Left lung (tissue), 10 donors: ENCODE data around the gene CTSF. TPM values are rescaled to one million over a fixed set of nuclear protein-coding genes. Genes with fewer than 3 reads are reported as not detected.
A peak's percentile ranks its signal among the peaks of the same experiment; 100 is the strongest.

Experiments
- ATAC-seq: fragments of 200-7000 bp; cut with Tn5 transposase; one replicate; pipeline ENCODE4 v1.9.1; 2020; ENCODE audit warnings: moderate library complexity
- DNase-seq, 4 donors: peaks; one replicate each; pipeline ENCODE4 v3.0.0-alpha.2; 2013 to 2020
- H3K27ac ChIP-seq, 2 donors: fragments of 200-600 bp; sonication (generic) in 1 of 2; one replicate each; pipeline versions ENCODE4 v1.5.0 to v1.8.0; 2020 to 2021
- H3K27me3 ChIP-seq, 2 donors: fragments of 200-600 bp; sonication (generic) in 1 of 2; one replicate each; pipeline versions ENCODE4 v1.5.0 to v1.8.0; 2020 to 2021
- H3K36me3 ChIP-seq, 2 donors: fragments of 200-600 bp; sonication (generic) in 1 of 2; one replicate each; pipeline versions ENCODE4 v1.5.0 to v1.8.0; 2020 to 2021
- H3K4me1 ChIP-seq, 2 donors: fragments of 200-600 bp; one replicate each; pipeline ENCODE4 v1.8.0; 2021
- H3K4me3 ChIP-seq, 2 donors: fragments of 200-600 bp; sonication (generic) in 1 of 2; one replicate each; pipeline versions ENCODE4 v1.5.0 to v1.8.0; 2020 to 2021; ENCODE audit warnings: mild to moderate bottlenecking in 1 of 2
- H3K9me3 ChIP-seq, 2 donors: fragments of 200-600 bp; sonication (generic) in 1 of 2; one replicate each; pipeline versions ENCODE4 v1.5.0 to v1.8.0; 2020 to 2021
- CTCF ChIP-seq, 2 donors: fragments of 200-600 bp; sonication (generic) in 1 of 2; IDR thresholded peaks; one replicate each; pipeline versions ENCODE4 v1.5.0 to v1.8.0; 2021; ENCODE audit warnings: antibody characterized with exemption in 2 of 2
- intact Hi-C, 2 donors: fragments of 100-400 bp; cut with DNase I; formaldehyde crosslinking; loops; one replicate each; pipeline versions ENCODE4 v1.11.2 to v1.14.2; 2022
- polyA plus RNA-seq, 6 donors: library from polyadenylated mRNA; unstranded; fragments of 120-200 nt; gene quantifications; one replicate each; pipeline ENCODE4 v1.2.1, GENCODE V29; 2013; ENCODE audit not compliant: insufficient read length in 6 of 6
- total RNA-seq, 2 donors: library from RNA; stranded (reverse); fragmentation: NEBNext Ultra II Directional; extraction: Animal tissue kit (Norgen Biotek cat#: 25700); gene quantifications; one replicate each; pipeline ENCODE4 v1.2.1, GENCODE V29; 2021
- donor health status: DM: no; HTN: yes; CAD: no.
- donor health status: DM: no; HTN: no; CAD: no.

Gene CTSF
- total and polyA plus RNA-seq, 8 donors: 10.8 to 56.9 (median 42.7) TPM

GRCh38 chr11:66529069-66529468 lies 39.3 kb downstream of the CTSF start:
- Histone ChIP-seq H3K9me3 (no peaks in the 10 kb centered on the region), H3K4me1 (no peaks in the 10 kb centered on the region), H3K36me3 (peaks cover 0 to 53% of the 10 kb centered on the region in 2 donors), H3K27me3 (no peaks in the 10 kb centered on the region), H3K4me3 (no peak overlapping the region), H3K27ac (no peak overlapping the region)
- ATAC-seq (no peak), DNase-seq (peak in 1 of 4 donors; percentile 17)
- no peak for TF ChIP-seq CTCF (IDR thresholded peaks at IDR 0.05)
- intact Hi-C loops: no loop called here

DNA sequence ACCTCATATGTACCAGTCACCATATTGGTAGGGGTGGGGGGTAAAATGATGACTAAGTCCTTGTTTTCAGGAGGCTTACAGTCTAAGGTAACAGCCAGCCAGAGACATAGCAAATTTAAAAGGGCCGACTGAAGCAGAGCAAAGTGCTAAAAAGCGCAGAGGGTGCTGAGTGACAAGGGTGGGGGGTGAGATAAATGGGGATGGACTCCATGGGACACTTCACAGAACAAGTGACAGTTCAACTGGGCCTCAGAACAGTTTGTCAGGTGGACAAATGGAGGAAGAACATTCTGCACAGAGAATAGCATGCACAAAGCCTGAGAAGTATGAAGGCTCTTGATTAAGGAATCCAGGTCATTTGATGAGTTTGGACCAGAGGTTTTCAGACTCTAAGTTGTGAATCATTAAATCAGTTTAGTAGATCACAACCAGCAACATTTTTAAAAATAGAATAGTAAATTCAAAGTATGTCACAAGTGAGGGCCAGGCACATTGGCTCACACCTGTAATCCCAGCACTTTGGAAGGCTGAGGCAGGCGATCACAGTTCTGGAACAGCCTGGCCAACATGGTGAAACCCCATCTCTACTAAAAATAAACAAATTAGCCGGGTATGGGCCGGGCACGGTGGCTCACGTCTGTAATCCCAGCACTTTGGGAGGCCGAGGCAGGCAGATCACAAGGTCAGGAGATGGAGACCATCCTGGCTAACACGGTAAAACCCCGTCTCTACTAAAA lies 43.9 kb downstream of the CTSF start:
- no peaks in the 10 kb centered on the region for H3K27me3 ChIP-seq
- TF ChIP-seq CTCF (IDR thresholded peaks at IDR 0.05): no peak
- peaks cover 0 to 80% of the 10 kb centered on the region in 2 donors for H3K36me3 ChIP-seq
- intact Hi-C loops: no loop called here
- DNase-seq (no peak), ATAC-seq (no peak)
- no peaks in the 10 kb centered on the region for H3K9me3 ChIP-seq
- no peak overlapping the region for H3K27ac ChIP-seq
- no peak overlapping the region for H3K4me3 ChIP-seq
- H3K4me1 ChIP-seq: no peaks in the 10 kb centered on the region

- Histone ChIP-seq H3K4me1 (no peaks in the 10 kb centered on the region), H3K36me3 (peaks cover 0 to 83% of the 10 kb centered on the region in 2 donors), H3K27me3 (no peaks in the 10 kb centered on the region), H3K27ac (no peak overlapping the region), H3K9me3 (no peaks in the 10 kb centered on the region), H3K4me3 (no peak overlapping the region)
- TF ChIP-seq CTCF (IDR thresholded peaks at IDR 0.05): no peak
- ATAC-seq (no peak), DNase-seq (no peak)
- intact Hi-C loops: no loop called here
These were observed 44.8 kb downstream of the CTSF start for GRCh38 chr11:66523611-66524010.

Other genes starting within 250 kb of the CTSF start
- 10 to 100 TPM in 1 of 2 donors, 1 to 10 TPM in 1; 7.1 to 10.2 TPM for gene RIN1, start 232.2 kb downstream of the CTSF start, total RNA-seq
- 1 to 10 TPM; 1.7 to 4.5 (median 3.0) TPM for gene RIN1, start 232.2 kb downstream of the CTSF start, polyA plus RNA-seq
- gene BRMS1, start 223.5 kb downstream of the CTSF start, total RNA-seq: 10 to 100 TPM; 28.7 to 34.3 TPM
- gene BRMS1, start 223.5 kb downstream of the CTSF start, polyA plus RNA-seq: 10 to 100 TPM; 19.5 to 26.6 (median 24.5) TPM
- gene B4GAT1, start 221.0 kb downstream of the CTSF start, total RNA-seq: 10 to 100 TPM; 22.9 to 29.7 TPM
- gene B4GAT1, start 221.0 kb downstream of the CTSF start, polyA plus RNA-seq: 10 to 100 TPM; 29.8 to 35.9 (median 30.9) TPM
- 10 to 100 TPM; 16.2 to 22.8 TPM for gene SLC29A2, start 196.8 kb downstream of the CTSF start, total RNA-seq
- gene SLC29A2, start 196.8 kb downstream of the CTSF start, polyA plus RNA-seq: 10 to 100 TPM in 1 of 6 donors, 1 to 10 TPM in 5; 7.4 to 10.9 (median 8.9) TPM
- under 1 TPM in 1 of 2 donors, not detected in 1; 0.64 TPM for gene NPAS4, start 147.6 kb downstream of the CTSF start, total RNA-seq
- gene NPAS4, start 147.6 kb downstream of the CTSF start, polyA plus RNA-seq: under 1 TPM; 0.06 to 0.53 (median 0.20) TPM
- 10 to 100 TPM; 29.6 to 39.5 TPM for gene MRPL11, start 129.8 kb downstream of the CTSF start, total RNA-seq
- 10 to 100 TPM; 57.2 to 73.5 (median 64.2) TPM for gene MRPL11, start 129.8 kb downstream of the CTSF start, polyA plus RNA-seq
- 10 to 100 TPM in 1 of 2 donors, 1 to 10 TPM in 1; 7.5 to 12.9 TPM for gene PELI3, start 101.7 kb downstream of the CTSF start, total RNA-seq
- 1 to 10 TPM; 3.9 to 6.6 (median 5.6) TPM for gene PELI3, start 101.7 kb downstream of the CTSF start, polyA plus RNA-seq
- 10 to 100 TPM; 46.4 to 68.1 TPM for gene DPP3, start 88.2 kb downstream of the CTSF start, total RNA-seq
- 10 to 100 TPM; 15.0 to 20.6 (median 17.1) TPM for gene DPP3, start 88.2 kb downstream of the CTSF start, polyA plus RNA-seq
- 10 to 100 TPM; 22.8 to 37.3 TPM for gene BBS1, start 58.0 kb downstream of the CTSF start, total RNA-seq
- gene BBS1, start 58.0 kb downstream of the CTSF start, polyA plus RNA-seq: 10 to 100 TPM; 58.4 to 75.1 (median 64.6) TPM
- 10 to 100 TPM; 14.3 to 17.0 TPM for gene ZDHHC24, start 22.6 kb downstream of the CTSF start, total RNA-seq
- 1 to 10 TPM; 4.7 to 6.3 (median 5.7) TPM for gene ZDHHC24, start 22.6 kb downstream of the CTSF start, polyA plus RNA-seq
- under 1 TPM in 1 of 2 donors, not detected in 1; 0.16 TPM for gene ACTN3, start 21.7 kb downstream of the CTSF start, total RNA-seq
- gene ACTN3, start 21.7 kb downstream of the CTSF start, polyA plus RNA-seq: under 1 TPM in 1 of 6 donors, not detected in 5; 0.06 TPM
- gene CCDC87, start 24.5 kb upstream of the CTSF start, total RNA-seq: under 1 TPM; 0.39 to 0.44 TPM
- gene CCDC87, start 24.5 kb upstream of the CTSF start, polyA plus RNA-seq: under 1 TPM; 0.07 to 0.18 (median 0.09) TPM
- gene CCS, start 24.6 kb upstream of the CTSF start, total RNA-seq: 10 to 100 TPM; 29.0 to 46.5 TPM
- 100 to 1,000 TPM in 1 of 6 donors, 10 to 100 TPM in 5; 78.1 to 101 (median 84.0) TPM for gene CCS, start 24.6 kb upstream of the CTSF start, polyA plus RNA-seq
- gene RBM14, start 48.0 kb upstream of the CTSF start, total RNA-seq: 10 to 100 TPM; 64.2 to 89.1 TPM
- gene RBM14, start 48.0 kb upstream of the CTSF start, polyA plus RNA-seq: 10 to 100 TPM; 78.3 to 94.1 (median 89.9) TPM
- 100 to 1,000 TPM; 100 to 103 TPM for gene RBM4, start 70.1 kb upstream of the CTSF start, total RNA-seq
- gene RBM4, start 70.1 kb upstream of the CTSF start, polyA plus RNA-seq: 100 to 1,000 TPM; 211 to 246 (median 227) TPM
- 10 to 100 TPM; 15.8 to 16.1 TPM for gene RBM4B, start 109.3 kb upstream of the CTSF start, total RNA-seq
- gene RBM4B, start 109.3 kb upstream of the CTSF start, polyA plus RNA-seq: 10 to 100 TPM; 69.9 to 78.9 (median 73.2) TPM
- gene SPTBN2, start 160.6 kb upstream of the CTSF start, total RNA-seq: 10 to 100 TPM in 1 of 2 donors, 1 to 10 TPM in 1; 8.7 to 26.4 TPM
- gene SPTBN2, start 160.6 kb upstream of the CTSF start, polyA plus RNA-seq: 10 to 100 TPM in 1 of 6 donors, 1 to 10 TPM in 5; 7.5 to 11.6 (median 8.7) TPM